GM12878 (cell line): ENCODE results near the gene PHOSPHO1. TPM values are rescaled to one million over a fixed set of nuclear protein-coding genes. Genes with fewer than 3 reads are reported as not detected.

Experiments
- BACH1 ChIP-seq: fragments of 450-650 bp; IDR thresholded peaks from 2 replicates; pipeline ENCODE4 v1.6.1; 2017; ENCODE audit warnings: mild to moderate bottlenecking, borderline replicate concordance
- BCL3 ChIP-seq: IDR thresholded peaks from 2 replicates; pipeline ENCODE4 v1.6.1; 2011; ENCODE audit warnings: borderline replicate concordance, low read depth, mild to moderate bottlenecking, moderate library complexity, low read length; ENCODE audit not compliant: insufficient read depth, poor library complexity, severe bottlenecking
- DPF2 ChIP-seq: fragments of 450-650 bp; IDR thresholded peaks from 2 replicates; pipeline ENCODE4 v1.6.1; 2017; ENCODE audit warnings: mild to moderate bottlenecking
- EGR1 ChIP-seq, 2 experiments: IDR thresholded peaks; 1 replicate in 1 of 2; 2 replicates in 1 of 2; pipeline ENCODE4 v1.6.1; 2011 to 2012; ENCODE audit warnings: low read depth in 2 of 2, low read length in 2 of 2, borderline replicate concordance in 1 of 2, mild to moderate bottlenecking in 1 of 2, moderate library complexity in 1 of 2
- FOXM1 ChIP-seq: IDR thresholded peaks from 2 replicates; pipeline ENCODE4 v1.6.1; 2012; ENCODE audit warnings: low read depth, mild to moderate bottlenecking, inconsistent platforms, low read length, moderate library complexity
- GATAD2B ChIP-seq: fragments of 450-650 bp; conservative IDR thresholded peaks from 2 replicates; pipeline ENCODE4 v1.6.1; 2017; ENCODE audit warnings: low read depth, mild to moderate bottlenecking, moderate library complexity
- IRF4 ChIP-seq: IDR thresholded peaks from 2 replicates; pipeline ENCODE4 v1.6.1; 2011; ENCODE audit warnings: low read depth, low read length
- NR2F1 ChIP-seq: fragments of 450-650 bp; conservative IDR thresholded peaks from 2 replicates; pipeline ENCODE4 v1.6.1; 2017; ENCODE audit warnings: mild to moderate bottlenecking
- PBX3 ChIP-seq: IDR thresholded peaks from 2 replicates; pipeline ENCODE4 v1.6.1; 2011; ENCODE audit warnings: mild to moderate bottlenecking, low read depth, low read length, moderate library complexity; ENCODE audit not compliant: insufficient replicate concordance
- POLR2A ChIP-seq: IDR thresholded peaks from 2 replicates; pipeline ENCODE4 v1.6.1; 2011; ENCODE audit warnings: low read depth, mild to moderate bottlenecking, low read length
- POLR2AphosphoS2 ChIP-seq: IDR thresholded peaks from 2 replicates; pipeline ENCODE4 v1.6.1; 2011; ENCODE audit warnings: low read depth, mild to moderate bottlenecking, low read length, improper control_type of control experiment, moderate library complexity
- POLR2AphosphoS5 ChIP-seq: IDR thresholded peaks from 2 replicates; pipeline ENCODE4 v1.6.1; 2011; ENCODE audit warnings: mild to moderate bottlenecking, low read length, inconsistent platforms
- PRDM15 ChIP-seq: fragments of 450-650 bp; formaldehyde crosslinking; IDR thresholded peaks from 2 replicates; pipeline ENCODE4 v1.4.0; 2020; ENCODE audit warnings: mild to moderate bottlenecking, moderate library complexity
- RELB ChIP-seq: fragments of 450-650 bp; IDR thresholded peaks from 2 replicates; pipeline ENCODE4 v1.6.1; 2017; ENCODE audit warnings: low read depth, mild to moderate bottlenecking, moderate library complexity
- RUNX3 ChIP-seq: IDR thresholded peaks from 2 replicates; pipeline ENCODE4 v1.6.1; 2012; ENCODE audit warnings: low read length, inconsistent platforms
- SMARCA5 ChIP-seq: fragments of 450-650 bp; IDR thresholded peaks from 2 replicates; pipeline ENCODE4 v1.6.1; 2017; ENCODE audit warnings: mild to moderate bottlenecking
- SRF ChIP-seq, 2 experiments: IDR thresholded peaks; 2 replicates each; pipeline ENCODE4 v1.6.1; 2011; ENCODE audit warnings: low read depth in 2 of 2, low read length in 2 of 2, mild to moderate bottlenecking in 1 of 2, moderate library complexity in 1 of 2
- SUZ12 ChIP-seq: fragments of 200-600 bp; sonication (generic); IDR thresholded peaks from one replicate; pipeline ENCODE4 v1.6.1; 2018; ENCODE audit warnings: antibody characterized with exemption, mild to moderate bottlenecking; ENCODE audit not compliant: unreplicated experiment
- TCF7 ChIP-seq: IDR thresholded peaks from 2 replicates; pipeline ENCODE4 v1.6.1; 2014; ENCODE audit warnings: antibody characterized with exemption, borderline replicate concordance
- ZBED1 ChIP-seq: IDR thresholded peaks from 2 replicates; pipeline ENCODE4 v1.6.1; 2016; ENCODE audit warnings: borderline replicate concordance
- ZNF217 ChIP-seq: fragments of 450-650 bp; IDR thresholded peaks from 2 replicates; pipeline ENCODE4 v1.6.1; 2017; ENCODE audit warnings: antibody characterized with exemption, mild to moderate bottlenecking
- ZNF384 ChIP-seq: IDR thresholded peaks from 2 replicates; pipeline ENCODE4 v1.6.1; 2012; ENCODE audit warnings: low read depth, mild to moderate bottlenecking, low read length, improper control_type of control experiment, borderline replicate concordance
- ZSCAN29 ChIP-seq: fragments of 450-650 bp; IDR thresholded peaks from 2 replicates; pipeline ENCODE4 v1.6.1; 2017; ENCODE audit warnings: mild to moderate bottlenecking, moderate library complexity
- polyA plus RNA-seq, 11 experiments: library from polyadenylated mRNA; depleted of rRNA in 4 of 11; unstranded in 6 of 11; stranded (reverse) in 5 of 11; fragments of >200 nt; fragmentation: Nextera tagmentation in 4 of 11; fragmentation: Illumina TruSeq in 1 of 11; extraction: Ambion mirVana in 4 of 11; extraction: Trizol in 1 of 11; gene quantifications; 1 replicate in 1 of 11; 2 replicates in 10 of 11; pipeline versions ENCODE4 v1.2.1 to v1.2.3, GENCODE V29; 2011 to 2016; ENCODE audit warnings: inconsistent platforms in 2 of 11, missing spikeins in 2 of 11, low read depth in 1 of 11
- total RNA-seq, 4 experiments: library from RNA; depleted of rRNA in 3 of 4; stranded (reverse); fragments of >200 nt in 3 of 4; fragmentation: Illumina TruSeq in 1 of 4; extraction: Trizol in 1 of 4; gene quantifications; 2 replicates each; pipeline versions ENCODE4 v1.2.1 to v1.2.3, GENCODE V29; 2013 to 2021

PHOSPHO1 gene
- total and polyA plus RNA-seq, 10 of the 15 experiments (the other 5 are each of a cell fraction or from before 2014, with no cell fraction given), result 0.03 to 1.5 (median 0.16) TPM; not detected in 2

GRCh38 chr17:49193513-49194296 is 36.9 kb downstream of the PHOSPHO1 start (continued):
- TF ChIP-seq POLR2AphosphoS2, result peak; percentile 42; the same call in 1 of the 2 replicates
- TF ChIP-seq DPF2, result peak; percentile 82
- TF ChIP-seq EGR1 (IDR thresholded peaks at IDR 0.05; ENCODE audit: borderline replicate concordance in 1 of 2, low read depth in 2 of 2, low read length in 2 of 2), result peak; percentile 36 to 94
- peak; percentile 59 for TF ChIP-seq POLR2A
- 0 out of 2 replicates have a peak, but pooled peaks have one; percentile 29 for TF ChIP-seq SMARCA5
- TF ChIP-seq BCL3, result peak; percentile 44
- TF ChIP-seq ZNF384, result 0 out of 2 replicates have a peak, but pooled peaks have one; percentile 47
- no peak for TF ChIP-seq SUZ12
- TF ChIP-seq BACH1, result peak; percentile 71
- TF ChIP-seq ZBED1, result peak; percentile 49; the same call in 1 of the 2 replicates
- TF ChIP-seq SRF (IDR thresholded peaks at IDR 0.05; ENCODE audit: low read depth in 2 of 2, low read length in 2 of 2), result no peak
- 0 out of 2 replicates have a peak, but pooled peaks have one; percentile 8 for TF ChIP-seq ZNF217
- TF ChIP-seq FOXM1, result peak; percentile 67; the same call in 1 of the 2 replicates
- TF ChIP-seq TCF7, result no peak
- peak; percentile 90 for TF ChIP-seq PBX3
- 0 out of 2 replicates have a peak, but pooled peaks have one; percentile 14 for TF ChIP-seq NR2F1
- TF ChIP-seq RUNX3, result peak; percentile 83
- TF ChIP-seq PRDM15 (CRISPR knock-in tag), result no peak
- peak; percentile 68; the same call in 1 of the 2 replicates for TF ChIP-seq GATAD2B
- peak; percentile 94 for TF ChIP-seq POLR2AphosphoS5
- TF ChIP-seq IRF4, result 0 out of 2 replicates have a peak, but pooled peaks have one; percentile 19
- TF ChIP-seq RELB, result peak; percentile 84
- TF ChIP-seq ZSCAN29, result no peak
